HG02642 (cell line): Measurements from ENCODE around the gene NRDE2.

Experiments
- ATAC-seq: cut with Tn5 transposase; IDR thresholded peaks from one replicate; pipeline ENCODE4 v1.9.1; 2021; ENCODE audit warnings: mild to moderate bottlenecking; ENCODE audit not compliant: unreplicated experiment, poor library complexity

The NRDE2 gene

DNA sequence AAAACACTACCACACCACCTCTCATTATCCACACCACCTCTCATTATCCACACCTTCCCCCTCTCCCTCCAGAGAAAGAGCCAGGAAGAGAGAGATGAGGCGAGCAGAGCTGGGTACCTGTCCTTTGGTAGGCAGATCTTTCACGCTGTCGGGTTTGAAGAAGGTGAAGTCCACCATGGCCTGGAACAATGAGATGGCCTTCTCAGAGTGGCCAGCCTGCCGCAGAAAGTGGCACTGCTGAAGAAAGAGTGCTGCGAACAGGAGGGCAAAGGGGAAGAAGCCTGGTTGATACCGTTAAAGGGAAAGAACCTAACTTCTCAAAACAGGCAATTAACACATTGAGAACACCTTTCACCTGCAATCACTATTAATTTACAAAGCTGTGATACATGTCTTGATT, 30.6 kb downstream of the NRDE2 start:
- ATAC-seq = no peak

DNA sequence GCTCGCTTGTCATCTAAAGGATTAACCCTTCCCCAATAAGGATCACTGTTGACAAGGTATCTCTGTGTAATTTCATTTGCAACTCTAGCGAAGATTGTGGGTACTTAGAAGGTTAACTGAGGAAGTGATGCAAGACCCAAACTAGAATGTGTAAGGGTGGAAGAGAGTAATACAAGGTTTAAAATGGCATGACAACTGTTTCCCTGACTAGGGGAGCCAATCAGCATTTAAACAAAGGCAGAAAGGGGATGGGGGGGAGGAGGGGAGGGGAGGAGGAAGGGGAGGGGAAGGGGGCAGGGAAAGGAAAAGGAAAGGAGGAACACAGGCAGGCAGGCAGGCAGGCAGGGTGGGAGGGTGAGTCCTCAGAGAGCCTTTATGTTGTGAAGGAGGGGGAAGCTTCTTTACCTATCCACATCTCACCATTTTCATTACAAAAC, 31.1 kb downstream of the NRDE2 start:
- ATAC-seq = no peak

DNA sequence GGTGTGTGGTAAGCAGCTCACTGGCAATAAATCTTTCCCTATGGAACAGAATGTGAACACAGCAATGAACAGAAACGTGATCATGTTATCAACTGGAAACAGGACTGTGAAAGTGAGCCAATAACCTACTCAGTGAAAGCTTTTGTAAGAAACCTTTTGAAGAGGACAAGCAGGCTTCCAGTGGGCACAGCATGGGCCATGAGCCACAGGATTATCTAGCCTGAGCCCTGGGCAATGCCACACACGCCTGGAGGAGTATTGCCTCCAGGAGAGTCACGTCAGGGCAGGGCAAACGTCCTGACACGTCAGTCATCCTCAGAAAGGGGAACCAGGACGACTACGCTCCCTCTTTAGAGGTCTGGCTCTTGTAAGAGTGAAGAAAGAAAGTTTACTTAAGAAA, 32.3 kb downstream of the NRDE2 start:
- no peak for ATAC-seq

DNA sequence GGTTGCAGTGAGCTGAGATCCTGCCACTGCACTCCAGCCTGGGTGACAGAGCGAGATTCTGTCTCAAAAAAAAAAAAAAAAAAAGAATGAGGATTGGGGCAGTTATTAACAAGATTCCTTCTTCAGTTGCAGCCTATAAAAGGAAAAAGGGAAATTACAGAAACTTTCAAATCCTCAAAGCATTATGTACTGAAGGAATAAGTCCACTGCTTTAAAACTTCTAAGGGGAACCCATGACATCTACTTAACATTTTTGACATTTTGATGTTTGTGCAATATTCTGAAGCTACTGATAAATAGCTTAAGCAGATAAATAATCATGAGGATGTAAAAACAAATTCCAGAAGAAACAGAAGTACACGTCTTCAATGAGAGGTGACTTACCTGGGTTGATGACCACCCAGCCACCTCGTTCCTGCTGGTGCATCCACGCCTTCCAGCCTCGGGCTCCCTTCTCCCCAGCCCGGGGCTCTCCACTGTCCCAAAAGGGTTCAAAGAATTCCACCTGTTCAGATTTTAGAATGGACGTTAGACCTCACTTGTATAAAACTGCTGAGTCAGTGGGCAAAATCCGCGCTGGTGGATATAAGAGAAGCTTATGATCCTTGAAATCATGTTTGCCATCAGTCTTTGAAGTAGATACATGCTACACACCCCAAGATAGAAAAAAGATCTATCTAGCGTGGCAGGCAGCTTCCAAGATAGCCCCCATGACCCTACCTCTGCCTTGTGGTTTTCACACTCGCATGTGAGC, 33.7 kb downstream of the NRDE2 start:
- no peak for ATAC-seq

GRCh38 chr14:90296641-90297040, 35.1 kb downstream of the NRDE2 start:
- ATAC-seq = no peak

- no peak for ATAC-seq
Observed at GRCh38 chr14:90295870-90296516, 35.7 kb downstream of the NRDE2 start.

DNA sequence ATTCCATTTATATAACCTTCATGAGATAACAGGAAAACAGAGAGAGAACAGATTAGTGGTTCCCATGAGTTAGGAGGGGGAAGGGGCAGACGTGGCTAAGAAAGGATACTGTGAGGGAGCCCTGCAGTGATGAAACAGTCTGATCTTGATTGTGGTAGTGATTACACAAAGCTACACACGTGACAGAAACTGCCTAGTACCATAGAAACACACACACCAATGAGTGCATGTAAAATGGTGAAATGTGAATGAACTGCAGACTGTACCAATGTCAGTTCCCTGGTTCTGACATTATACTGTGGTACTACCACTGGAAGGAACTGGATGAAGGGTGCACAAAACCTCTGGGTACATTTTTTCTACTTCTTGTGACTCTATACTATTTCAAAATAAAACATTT, 36.9 kb downstream of the NRDE2 start:
- no peak for ATAC-seq

- no peak for ATAC-seq
Observed at GRCh38 chr14:90293766-90294730, 37.7 kb downstream of the NRDE2 start.

- no peak for ATAC-seq
Observed at GRCh38 chr14:90291699-90292098, 40.0 kb downstream of the NRDE2 start.

GRCh38 chr14:90290337-90291011, 41.3 kb downstream of the NRDE2 start:
- ATAC-seq = no peak

- peak; percentile 95 for ATAC-seq
Observed at GRCh38 chr14:90288651-90289355, 42.9 kb downstream of the NRDE2 start.

- ATAC-seq = no peak
Observed at GRCh38 chr14:90287791-90288190, 44.0 kb downstream of the NRDE2 start.

GRCh38 chr14:90281756-90282155, 50.0 kb downstream of the NRDE2 start:
- no peak for ATAC-seq

- no peak for ATAC-seq
Observed at GRCh38 chr14:90281261-90281660, 50.5 kb downstream of the NRDE2 start.

DNA sequence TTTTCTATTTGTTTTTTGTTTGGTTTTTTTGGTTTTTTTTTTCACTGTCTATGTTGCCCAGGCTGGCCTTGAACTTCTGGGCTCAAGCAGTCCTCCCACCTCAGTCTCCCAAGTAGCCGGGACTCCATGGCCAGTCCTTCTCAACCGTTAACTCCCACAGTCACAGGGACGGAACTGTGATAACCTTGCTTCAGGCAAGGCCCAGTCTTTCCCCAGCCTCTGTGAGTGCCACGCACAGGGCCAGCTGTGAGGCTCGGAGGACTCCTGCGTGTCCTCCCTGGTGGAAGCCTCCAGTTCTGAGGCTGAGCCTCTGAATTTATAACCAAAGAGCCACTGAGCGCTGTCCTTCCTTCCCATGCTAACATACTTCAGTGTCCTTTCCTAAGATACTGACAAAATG, 51.6 kb downstream of the NRDE2 start:
- ATAC-seq = no peak

GRCh38 chr14:90278199-90279175, 53.3 kb downstream of the NRDE2 start:
- ATAC-seq = no peak

GRCh38 chr14:90277581-90278198, 54.1 kb downstream of the NRDE2 start:
- ATAC-seq = no peak
